ENCODE results near the gene ZNRD2. TPM values are rescaled to one million over a fixed set of nuclear protein-coding genes. Genes with fewer than 3 reads are reported as not detected.
A peak's percentile ranks its signal among the peaks of the same experiment; 100 is the strongest.

ZNRD2 gene
- total RNA-seq, 1 experiment from 2014 or later = 66.8 TPM

- H3K36me3 ChIP-seq (ENCODE audit: control insufficient read depth in 1 of 2, insufficient read depth in 2 of 2, low read length in 2 of 2) = peaks cover 5 to 7% of the 10 kb centered on the region in 2 experiments; a peak in 3 of 4 replicates
- H4K20me1 ChIP-seq (ENCODE audit: insufficient read depth) = no peaks in the 10 kb centered on the region
- TF ChIP-seq EZH2 (IDR thresholded peaks at IDR 0.05) = no peak
- no peak for TF ChIP-seq YY1 (IDR thresholded peaks at IDR 0.05; ENCODE audit: extremely low read depth, insufficient replicate concordance, low read depth, low read length)
- TF ChIP-seq POLR2AphosphoS5 (IDR thresholded peaks at IDR 0.05; ENCODE audit: low read depth, low read length) = 0 out of 2 replicates have a peak, but pooled peaks have one; percentile 13
- no peak for TF ChIP-seq POLR2A (IDR thresholded peaks at IDR 0.05; ENCODE audit: borderline replicate concordance, extremely low read depth, insufficient read depth, insufficient read length)
- no peak overlapping the region for H2AFZ ChIP-seq (ENCODE audit: low read depth, low read length, poor library complexity, severe bottlenecking)
- no peak overlapping the region for H3K27ac ChIP-seq (ENCODE audit: low read depth, low read length)
- H3K9me2 ChIP-seq (ENCODE audit: insufficient read depth) = no peaks in the 10 kb centered on the region
- no peaks in the 10 kb centered on the region for H3K9me3 ChIP-seq (ENCODE audit: control insufficient read depth in 1 of 2, insufficient read depth in 1 of 2, low read depth in 1 of 2, low read length in 2 of 2)
- H3K79me2 ChIP-seq (ENCODE audit: insufficient read depth, low read length) = no peaks in the 10 kb centered on the region
- ChIA-PET POLR2A (no interaction called here), RAD21 (ENCODE audit: low non-redundant PET in 1 of 2, low total read pairs in 2 of 2, uncharacterized antibody in 2 of 2, unreplicated experiment in 2 of 2) (no interaction called here), CTCF (no interaction called here)
- H3K9ac ChIP-seq (ENCODE audit: low read length) = no peak overlapping the region
- peaks cover 12 to 13% of the 10 kb centered on the region in 2 experiments for H3K4me1 ChIP-seq (ENCODE audit: control insufficient read depth in 1 of 2, insufficient read depth in 2 of 2, low read length in 2 of 2)
- intact Hi-C loops (cut with micrococcal nuclease) = no loop called here
- no TSS peak for BruUV-seq (replicated peaks)
- H3K27me3 ChIP-seq (ENCODE audit: insufficient read depth, low read length) = no peaks in the 10 kb centered on the region
- no peak overlapping the region for H3K4me2 ChIP-seq (ENCODE audit: low read length)
- DNase-seq (ENCODE audit: low read depth, low spot score) (no peak), ATAC-seq (no peak)
- no peak overlapping the region for H3K4me3 ChIP-seq (replicated peaks in 1 of 2; ENCODE audit: low read depth in 1 of 2, low read length in 2 of 2)
Measured at GRCh38 chr11:65599955-65600246, 29.6 kb downstream of the ZNRD2 start.

- DNase-seq (ENCODE audit: low read depth, low spot score) (no peak), ATAC-seq (no peak)
- POLR2A ChIA-PET = no interaction called here
- CTCF ChIA-PET = interaction anchor here (1.1 kb wide), 1 partner anchor 31 kb away, joined by 3 read pairs; no protein-coding TSS in a partner anchor
- no peaks in the 10 kb centered on the region for H3K79me2 ChIP-seq (ENCODE audit: insufficient read depth, low read length)
- H3K27ac ChIP-seq (ENCODE audit: low read depth, low read length) = no peak overlapping the region
- H2AFZ ChIP-seq (ENCODE audit: low read depth, low read length, poor library complexity, severe bottlenecking) = no peak overlapping the region
- BruUV-seq (replicated peaks) = no TSS peak
- no peak overlapping the region for H3K4me3 ChIP-seq (replicated peaks in 1 of 2; ENCODE audit: low read depth in 1 of 2, low read length in 2 of 2)
- H3K9me2 ChIP-seq (ENCODE audit: insufficient read depth) = no peaks in the 10 kb centered on the region
- RAD21 ChIA-PET (ENCODE audit: low non-redundant PET in 1 of 2, low total read pairs in 2 of 2, uncharacterized antibody in 2 of 2, unreplicated experiment in 2 of 2) = no interaction called here
- H3K27me3 ChIP-seq (ENCODE audit: insufficient read depth, low read length) = no peaks in the 10 kb centered on the region
- H3K4me2 ChIP-seq (ENCODE audit: low read length) = no peak overlapping the region
- H3K4me1 ChIP-seq (ENCODE audit: control insufficient read depth in 1 of 2, insufficient read depth in 2 of 2, low read length in 2 of 2) = peaks cover 8 to 17% of the 10 kb centered on the region in 2 experiments; a peak in 3 of 4 replicates
- no peaks in the 10 kb centered on the region for H3K9me3 ChIP-seq (ENCODE audit: control insufficient read depth in 1 of 2, insufficient read depth in 1 of 2, low read depth in 1 of 2, low read length in 2 of 2)
- H4K20me1 ChIP-seq (ENCODE audit: insufficient read depth) = no peaks in the 10 kb centered on the region
- no peak overlapping the region for H3K9ac ChIP-seq (ENCODE audit: low read length)
- intact Hi-C loops (cut with micrococcal nuclease) = no loop called here
- peaks cover 14 to 16% of the 10 kb centered on the region in 2 experiments; a peak in 3 of 4 replicates for H3K36me3 ChIP-seq (ENCODE audit: control insufficient read depth in 1 of 2, insufficient read depth in 2 of 2, low read length in 2 of 2)
- TF ChIP-seq EZH2phosphoT487 (IDR thresholded peaks at IDR 0.05; ENCODE audit: borderline replicate concordance) (no peak), ATF3 (IDR thresholded peaks at IDR 0.05) (no peak), CEBPB (IDR thresholded peaks at IDR 0.05; ENCODE audit: low read depth) (no peak), REST (IDR thresholded peaks at IDR 0.05; ENCODE audit: low read depth) (no peak), EZH2 (IDR thresholded peaks at IDR 0.05) (no peak), YY1 (IDR thresholded peaks at IDR 0.05; ENCODE audit: extremely low read depth, insufficient replicate concordance, low read depth, low read length) (no peak), MAX (IDR thresholded peaks at IDR 0.05) (no peak), ZBTB33 (IDR thresholded peaks at IDR 0.05; ENCODE audit: extremely low read depth, insufficient replicate concordance, low read length) (no peak), ZNF274 (IDR thresholded peaks at IDR 0.05; ENCODE audit: low read depth, low read length) (no peak), RAD21 (IDR thresholded peaks at IDR 0.05; ENCODE audit: low read depth) (no peak), CBX3 (IDR thresholded peaks at IDR 0.05; ENCODE audit: low read depth) (no peak), EGR1 (IDR thresholded peaks at IDR 0.05; ENCODE audit: low read depth) (no peak), SIN3A (IDR thresholded peaks at IDR 0.05; ENCODE audit: low read depth) (no peak), SP1 (IDR thresholded peaks at IDR 0.05; ENCODE audit: low read depth) (no peak)
Measured at GRCh38 chr11:65604258-65604657, 34.0 kb downstream of the ZNRD2 start.
